Measurements from ENCODE around the gene RGS12. TPM values are rescaled to one million over a fixed set of nuclear protein-coding genes. Genes with fewer than 3 reads are reported as not detected.

The RGS12 gene
- total and polyA plus RNA-seq, 2 experiments from 2014 or later, result 8.0 to 19.0 TPM

- DNase-seq (ENCODE audit: low spot score) (no peak), ATAC-seq (peak; percentile 30; the same call in 1 of the 3 replicates)
- Histone ChIP-seq H3K9me2 (ENCODE audit: insufficient read depth) (no peaks in the 10 kb centered on the region), H3K4me3 (no peak overlapping the region), H3F3A (replicated peaks; ENCODE audit: low read depth) (no peaks in the 10 kb centered on the region), H3K27ac (ENCODE audit: low read depth) (no peak overlapping the region), H4K20me1 (replicated peaks; ENCODE audit: insufficient read depth) (no peaks in the 10 kb centered on the region; the same call in 1 of the 2 replicates), H3K4me1 (ENCODE audit: insufficient read depth) (no peaks in the 10 kb centered on the region), H3K79me2 (replicated peaks; ENCODE audit: insufficient read depth) (peaks cover 3% of the 10 kb centered on the region; the same call in 1 of the 2 replicates), H3K4me2 (no peak overlapping the region), H3K36me3 (ENCODE audit: insufficient read depth) (no peaks in the 10 kb centered on the region), H3K27me3 (ENCODE audit: insufficient read depth) (no peaks in the 10 kb centered on the region), H2AFZ (no peak overlapping the region)
- TF ChIP-seq, protein P1, sequence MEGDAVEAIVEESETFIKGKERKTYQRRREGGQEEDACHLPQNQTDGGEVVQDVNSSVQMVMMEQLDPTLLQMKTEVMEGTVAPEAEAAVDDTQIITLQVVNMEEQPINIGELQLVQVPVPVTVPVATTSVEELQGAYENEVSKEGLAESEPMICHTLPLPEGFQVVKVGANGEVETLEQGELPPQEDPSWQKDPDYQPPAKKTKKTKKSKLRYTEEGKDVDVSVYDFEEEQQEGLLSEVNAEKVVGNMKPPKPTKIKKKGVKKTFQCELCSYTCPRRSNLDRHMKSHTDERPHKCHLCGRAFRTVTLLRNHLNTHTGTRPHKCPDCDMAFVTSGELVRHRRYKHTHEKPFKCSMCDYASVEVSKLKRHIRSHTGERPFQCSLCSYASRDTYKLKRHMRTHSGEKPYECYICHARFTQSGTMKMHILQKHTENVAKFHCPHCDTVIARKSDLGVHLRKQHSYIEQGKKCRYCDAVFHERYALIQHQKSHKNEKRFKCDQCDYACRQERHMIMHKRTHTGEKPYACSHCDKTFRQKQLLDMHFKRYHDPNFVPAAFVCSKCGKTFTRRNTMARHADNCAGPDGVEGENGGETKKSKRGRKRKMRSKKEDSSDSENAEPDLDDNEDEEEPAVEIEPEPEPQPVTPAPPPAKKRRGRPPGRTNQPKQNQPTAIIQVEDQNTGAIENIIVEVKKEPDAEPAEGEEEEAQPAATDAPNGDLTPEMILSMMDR (conservative IDR thresholded peaks at IDR 0.05; ENCODE audit: low read depth in 2 of 2), result no peak
- no peak for TF ChIP-seq STAT1 (IDR thresholded peaks at IDR 0.05; ENCODE audit: unreplicated experiment)
- TF ChIP-seq ZNF331 (CRISPR knock-in tag; IDR thresholded peaks at IDR 0.05; ENCODE audit: low read depth), result no peak
- no peak for TF ChIP-seq JUNB (IDR thresholded peaks at IDR 0.05; ENCODE audit: unreplicated experiment)
- Mint-ChIP-seq H3K4me1 (peaks cover 7% of the 10 kb centered on the region; the same call in 1 of the 3 replicates), H3K36me3 (ENCODE audit: low read depth) (no peaks in the 10 kb centered on the region), H3K27ac (no peak overlapping the region), H3K27me3 (ENCODE audit: insufficient read depth, low read depth, poor library complexity) (peaks cover 8% of the 10 kb centered on the region), H3K4me3 (no peak overlapping the region), H3K9me3 (no peaks in the 10 kb centered on the region)
Measured at GRCh38 chr4:3335385-3335784, 42.6 kb downstream of the RGS12 start.

GRCh38 chr4:3335982-3336381 lies 43.2 kb downstream of the RGS12 start:
- no peaks in the 10 kb centered on the region; the same call in 1 of the 2 replicates for H4K20me1 ChIP-seq (replicated peaks; ENCODE audit: insufficient read depth)
- Mint-ChIP-seq H3K4me1 (peaks cover 8% of the 10 kb centered on the region; the same call in 1 of the 3 replicates), H3K9me3 (no peaks in the 10 kb centered on the region), H3K36me3 (ENCODE audit: low read depth) (no peaks in the 10 kb centered on the region), H3K27me3 (ENCODE audit: insufficient read depth, low read depth, poor library complexity) (peaks cover 8% of the 10 kb centered on the region), H3K4me3 (no peak overlapping the region), H3K27ac (no peak overlapping the region)
- no peaks in the 10 kb centered on the region for H3K36me3 ChIP-seq (ENCODE audit: insufficient read depth)
- H3K27ac ChIP-seq (ENCODE audit: low read depth), result no peak overlapping the region
- H2AFZ ChIP-seq, result no peak overlapping the region
- peaks cover 3% of the 10 kb centered on the region; the same call in 1 of the 2 replicates for H3K79me2 ChIP-seq (replicated peaks; ENCODE audit: insufficient read depth)
- H3F3A ChIP-seq (replicated peaks; ENCODE audit: low read depth), result no peaks in the 10 kb centered on the region
- DNase-seq (ENCODE audit: low spot score), result no peak
- no peak overlapping the region for H3K4me3 ChIP-seq
- TF ChIP-seq ZNF462 (CRISPR knock-in tag; IDR thresholded peaks at IDR 0.05) (no peak), STAT1 (IDR thresholded peaks at IDR 0.05; ENCODE audit: unreplicated experiment) (no peak), CREB1 (CRISPR knock-in tag; IDR thresholded peaks at IDR 0.05; ENCODE audit: low read depth) (no peak)
- TF ChIP-seq, protein P1 (conservative IDR thresholded peaks at IDR 0.05; ENCODE audit: low read depth in 2 of 2), result no peak
- TF ChIP-seq, protein P2, sequence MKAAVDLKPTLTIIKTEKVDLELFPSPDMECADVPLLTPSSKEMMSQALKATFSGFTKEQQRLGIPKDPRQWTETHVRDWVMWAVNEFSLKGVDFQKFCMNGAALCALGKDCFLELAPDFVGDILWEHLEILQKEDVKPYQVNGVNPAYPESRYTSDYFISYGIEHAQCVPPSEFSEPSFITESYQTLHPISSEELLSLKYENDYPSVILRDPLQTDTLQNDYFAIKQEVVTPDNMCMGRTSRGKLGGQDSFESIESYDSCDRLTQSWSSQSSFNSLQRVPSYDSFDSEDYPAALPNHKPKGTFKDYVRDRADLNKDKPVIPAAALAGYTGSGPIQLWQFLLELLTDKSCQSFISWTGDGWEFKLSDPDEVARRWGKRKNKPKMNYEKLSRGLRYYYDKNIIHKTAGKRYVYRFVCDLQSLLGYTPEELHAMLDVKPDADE (IDR thresholded peaks at IDR 0.05), result no peak
- H3K4me2 ChIP-seq, result no peak overlapping the region
- H3K9me2 ChIP-seq (ENCODE audit: insufficient read depth), result no peaks in the 10 kb centered on the region
- no peaks in the 10 kb centered on the region for H3K27me3 ChIP-seq (ENCODE audit: insufficient read depth)
- no peak for ATAC-seq
- no peaks in the 10 kb centered on the region for H3K4me1 ChIP-seq (ENCODE audit: insufficient read depth)

Measured in GM23338 (cell line).